HEK293 (cell line): ENCODE data around the gene CLASRP.

Experiments
- CTCF ChIP-seq: fragments of 450-650 bp; formaldehyde crosslinking; IDR thresholded peaks from 2 replicates; pipeline ENCODE4 v1.5.1; 2016; ENCODE audit warnings: missing biosample characterization, missing genetic modification characterization
- PRDM10 ChIP-seq: fragments of 450-650 bp; formaldehyde crosslinking; IDR thresholded peaks from 2 replicates; pipeline ENCODE4 v1.5.1; 2016; ENCODE audit warnings: missing biosample characterization, missing genetic modification characterization
- ZBTB11 ChIP-seq: fragments of 450-650 bp; formaldehyde crosslinking; conservative IDR thresholded peaks from 2 replicates; pipeline ENCODE4 v1.5.1; 2016; ENCODE audit warnings: low read depth, missing biosample characterization, missing genetic modification characterization
- ZBTB17 ChIP-seq: fragments of 450-650 bp; formaldehyde crosslinking; IDR thresholded peaks from 2 replicates; pipeline ENCODE4 v1.5.1; 2016; ENCODE audit warnings: missing biosample characterization, missing genetic modification characterization
- ZBTB8A ChIP-seq: fragments of 450-650 bp; formaldehyde crosslinking; IDR thresholded peaks from 2 replicates; pipeline ENCODE4 v1.5.1; 2016; ENCODE audit warnings: missing biosample characterization, missing genetic modification characterization
- ZNF2 ChIP-seq: fragments of 450-650 bp; formaldehyde crosslinking; IDR thresholded peaks from 2 replicates; pipeline ENCODE4 v1.5.1; 2016; ENCODE audit warnings: missing biosample characterization, missing genetic modification characterization
- ZNF274 ChIP-seq, 2 experiments: fragments of 200-500 bp in 1 of 2; fragments of 450-650 bp in 1 of 2; sonication (Bioruptor generic) in 1 of 2; formaldehyde crosslinking in 1 of 2; IDR thresholded peaks; 2 replicates each; pipeline versions ENCODE4 v1.5.1 to v1.6.1; 2014 to 2016; ENCODE audit warnings: borderline replicate concordance in 1 of 2, inconsistent platforms in 1 of 2, low read length in 1 of 2, missing biosample characterization in 1 of 2, missing genetic modification characterization in 1 of 2
- ZNF785 ChIP-seq: fragments of 450-650 bp; formaldehyde crosslinking; IDR thresholded peaks from 2 replicates; pipeline ENCODE4 v1.5.1; 2016; ENCODE audit warnings: missing biosample characterization, missing genetic modification characterization

GRCh38 chr19:44990966-44991365 is 47.9 kb upstream of the CLASRP start:
- TF ChIP-seq ZNF785 (tag by site-specific recombination) = no peak
- no peak for TF ChIP-seq ZNF2
- TF ChIP-seq ZNF274 (IDR thresholded peaks at IDR 0.05; ENCODE audit: low read length) = no peak
- no peak for TF ChIP-seq ZNF274 (tag by site-specific recombination; IDR thresholded peaks at IDR 0.05; ENCODE audit: borderline replicate concordance)
- TF ChIP-seq ZBTB11 (tag by site-specific recombination) = no peak
- TF ChIP-seq ZBTB17 (tag by site-specific recombination) = no peak
- no peak for TF ChIP-seq CTCF (tag by site-specific recombination)
- no peak for TF ChIP-seq ZBTB8A
- no peak for TF ChIP-seq PRDM10
